Measurements from ENCODE around the gene CSTPP1.

CSTPP1 gene

GRCh38 chr11:47105541-47105940 lies 169.0 kb downstream of the CSTPP1 start:
- no peak overlapping the region for H3K27ac ChIP-seq (ENCODE audit: low read depth, low read length)
- H3K9me2 ChIP-seq (replicated peaks; ENCODE audit: insufficient read depth, low read length): no peaks in the 10 kb centered on the region
- H2AFZ ChIP-seq (ENCODE audit: low read depth, low read length, severe bottlenecking): no peak overlapping the region
- H3K4me3 ChIP-seq (ENCODE audit: insufficient read depth, low read length, poor library complexity, severe bottlenecking): no peak overlapping the region
- no peaks in the 10 kb centered on the region for H3K36me3 ChIP-seq (ENCODE audit: low read length)
- H3F3A ChIP-seq (ENCODE audit: insufficient read depth): no peaks in the 10 kb centered on the region
- H3K79me2 ChIP-seq (ENCODE audit: insufficient read depth, low read length): no peaks in the 10 kb centered on the region
- H3K9ac ChIP-seq (ENCODE audit: low read length): no peak overlapping the region
- H4K20me1 ChIP-seq (ENCODE audit: low read depth, low read length): no peaks in the 10 kb centered on the region
- H3K4me2 ChIP-seq (ENCODE audit: low read depth, low read length, poor library complexity, severe bottlenecking): no peak overlapping the region
- no peak for TF ChIP-seq EZH2phosphoT487 (conservative IDR thresholded peaks at IDR 0.05; ENCODE audit: low read length)
- TF ChIP-seq CTCF (IDR thresholded peaks at IDR 0.05; ENCODE audit: insufficient read depth, low read length, poor library complexity, severe bottlenecking): no peak
- no peaks in the 10 kb centered on the region for H3K9me3 ChIP-seq (ENCODE audit: insufficient read depth, low read length)
- H3K27me3 ChIP-seq (ENCODE audit: low read length): no peaks in the 10 kb centered on the region

- no peak overlapping the region for H2AFZ ChIP-seq (ENCODE audit: low read depth, low read length, severe bottlenecking)
- no peak overlapping the region for H3K4me3 ChIP-seq (ENCODE audit: insufficient read depth, low read length, poor library complexity, severe bottlenecking)
- H3K27ac ChIP-seq (ENCODE audit: low read depth, low read length): no peak overlapping the region
- no peaks in the 10 kb centered on the region for H4K20me1 ChIP-seq (ENCODE audit: low read depth, low read length)
- no peaks in the 10 kb centered on the region for H3K36me3 ChIP-seq (ENCODE audit: low read length)
- H3F3A ChIP-seq (ENCODE audit: insufficient read depth): no peaks in the 10 kb centered on the region
- no peaks in the 10 kb centered on the region for H3K9me2 ChIP-seq (replicated peaks; ENCODE audit: insufficient read depth, low read length)
- H3K27me3 ChIP-seq (ENCODE audit: low read length): no peaks in the 10 kb centered on the region
- no peaks in the 10 kb centered on the region for H3K79me2 ChIP-seq (ENCODE audit: insufficient read depth, low read length)
- TF ChIP-seq EZH2phosphoT487 (conservative IDR thresholded peaks at IDR 0.05; ENCODE audit: low read length) (no peak), CTCF (IDR thresholded peaks at IDR 0.05; ENCODE audit: insufficient read depth, low read length, poor library complexity, severe bottlenecking) (no peak)
- no peaks in the 10 kb centered on the region for H3K9me3 ChIP-seq (ENCODE audit: insufficient read depth, low read length)
- H3K9ac ChIP-seq (ENCODE audit: low read length): no peak overlapping the region
- H3K4me2 ChIP-seq (ENCODE audit: low read depth, low read length, poor library complexity, severe bottlenecking): no peak overlapping the region
Observed at GRCh38 chr11:47105974-47106373, 169.4 kb downstream of the CSTPP1 start.

- Histone ChIP-seq H4K20me1 (ENCODE audit: low read depth, low read length) (no peaks in the 10 kb centered on the region), H3K4me2 (ENCODE audit: low read depth, low read length, poor library complexity, severe bottlenecking) (no peak overlapping the region), H3K9ac (ENCODE audit: low read length) (no peak overlapping the region), H3K79me2 (ENCODE audit: insufficient read depth, low read length) (no peaks in the 10 kb centered on the region), H2AFZ (ENCODE audit: low read depth, low read length, severe bottlenecking) (no peak overlapping the region), H3K27ac (ENCODE audit: low read depth, low read length) (no peak overlapping the region), H3K36me3 (ENCODE audit: low read length) (no peaks in the 10 kb centered on the region), H3K9me2 (replicated peaks; ENCODE audit: insufficient read depth, low read length) (no peaks in the 10 kb centered on the region), H3K27me3 (ENCODE audit: low read length) (no peaks in the 10 kb centered on the region), H3K9me3 (ENCODE audit: insufficient read depth, low read length) (no peaks in the 10 kb centered on the region), H3K4me3 (ENCODE audit: insufficient read depth, low read length, poor library complexity, severe bottlenecking) (no peak overlapping the region), H3F3A (ENCODE audit: insufficient read depth) (no peaks in the 10 kb centered on the region)
- no peak for TF ChIP-seq CTCF (IDR thresholded peaks at IDR 0.05; ENCODE audit: insufficient read depth, low read length, poor library complexity, severe bottlenecking)
- TF ChIP-seq EZH2phosphoT487 (conservative IDR thresholded peaks at IDR 0.05; ENCODE audit: low read length): no peak
Observed at GRCh38 chr11:47106798-47107411, 170.3 kb downstream of the CSTPP1 start.
